ENCODE data around the gene ARMC8. TPM values are rescaled to one million over a fixed set of nuclear protein-coding genes. Genes with fewer than 3 reads are reported as not detected.
"Not testable (repeated sequence)": the region's sequence is repeated elsewhere in the genome, so short reads cannot be mapped to it uniquely, and the experiment has no call there.

Gene ARMC8, protein sequence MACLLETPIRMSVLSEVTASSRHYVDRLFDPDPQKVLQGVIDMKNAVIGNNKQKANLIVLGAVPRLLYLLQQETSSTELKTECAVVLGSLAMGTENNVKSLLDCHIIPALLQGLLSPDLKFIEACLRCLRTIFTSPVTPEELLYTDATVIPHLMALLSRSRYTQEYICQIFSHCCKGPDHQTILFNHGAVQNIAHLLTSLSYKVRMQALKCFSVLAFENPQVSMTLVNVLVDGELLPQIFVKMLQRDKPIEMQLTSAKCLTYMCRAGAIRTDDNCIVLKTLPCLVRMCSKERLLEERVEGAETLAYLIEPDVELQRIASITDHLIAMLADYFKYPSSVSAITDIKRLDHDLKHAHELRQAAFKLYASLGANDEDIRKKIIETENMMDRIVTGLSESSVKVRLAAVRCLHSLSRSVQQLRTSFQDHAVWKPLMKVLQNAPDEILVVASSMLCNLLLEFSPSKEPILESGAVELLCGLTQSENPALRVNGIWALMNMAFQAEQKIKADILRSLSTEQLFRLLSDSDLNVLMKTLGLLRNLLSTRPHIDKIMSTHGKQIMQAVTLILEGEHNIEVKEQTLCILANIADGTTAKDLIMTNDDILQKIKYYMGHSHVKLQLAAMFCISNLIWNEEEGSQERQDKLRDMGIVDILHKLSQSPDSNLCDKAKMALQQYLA
- total RNA-seq, result 10 to 100 TPM; 15.4 to 21.1 (median 18.6) TPM
- polyA plus RNA-seq, result 10 to 100 TPM in 1 of 2 donors, 1 to 10 TPM in 1; 7.6 to 14.4 TPM

DNA sequence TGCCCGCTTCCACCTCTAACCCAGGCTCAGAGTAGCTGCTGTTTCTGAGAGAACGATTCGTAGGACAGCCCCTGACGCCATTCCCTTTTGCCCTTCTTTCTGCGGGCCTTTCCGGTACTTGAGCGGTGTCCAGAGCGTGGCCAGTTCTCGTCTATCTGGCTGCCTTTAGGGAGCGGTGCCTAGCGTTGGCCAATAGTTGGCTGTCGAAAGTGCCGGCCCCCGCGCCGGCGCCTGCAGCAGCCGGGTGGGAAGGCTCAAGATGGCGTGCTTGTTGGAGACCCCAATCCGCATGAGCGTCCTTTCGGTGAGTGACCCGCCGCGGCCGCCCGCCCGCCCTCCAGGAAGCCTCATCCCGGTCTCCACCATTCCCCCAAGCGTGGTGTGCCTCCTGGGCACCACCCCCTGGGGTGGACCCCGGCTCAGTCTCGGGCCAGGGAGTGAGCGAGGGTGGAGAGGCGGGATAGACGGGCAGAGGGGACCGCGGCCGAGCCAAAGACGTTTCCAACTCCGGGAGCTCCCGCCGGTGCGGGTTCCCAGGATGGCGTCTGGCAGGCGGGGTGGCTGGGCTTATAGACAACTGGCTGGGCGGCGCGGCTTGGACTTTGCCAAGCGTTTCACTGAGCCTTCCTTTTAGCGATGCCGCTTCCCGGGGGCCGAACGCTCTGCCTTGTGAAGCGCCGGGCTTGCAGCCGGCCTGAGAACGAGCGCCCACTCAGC is at the start of gene ARMC8:
Gene ARMC8 (plus strand): TSS at position 6 of the 717 bp plus-strand sequence. CDS start 254 bp downstream, at position 260.
- intact Hi-C loops (cut with DNase I), result no loop called here
- Histone ChIP-seq H3K36me3 (no peaks in the 10 kb centered on the region), H3K9me3 (no peaks in the 10 kb centered on the region), H3K27ac (peak within 1 kb of the TSS; percentile 87 to 96 (median 90)), H3K4me3 (peak within 1 kb of the TSS; percentile 76 to 90 (median 84)), H3K27me3 (no peaks in the 10 kb centered on the region), H3K4me1 (peaks cover 0 to 20% (median 11%) of the 10 kb centered on the region in 3 donors)
- TF ChIP-seq, protein P1, sequence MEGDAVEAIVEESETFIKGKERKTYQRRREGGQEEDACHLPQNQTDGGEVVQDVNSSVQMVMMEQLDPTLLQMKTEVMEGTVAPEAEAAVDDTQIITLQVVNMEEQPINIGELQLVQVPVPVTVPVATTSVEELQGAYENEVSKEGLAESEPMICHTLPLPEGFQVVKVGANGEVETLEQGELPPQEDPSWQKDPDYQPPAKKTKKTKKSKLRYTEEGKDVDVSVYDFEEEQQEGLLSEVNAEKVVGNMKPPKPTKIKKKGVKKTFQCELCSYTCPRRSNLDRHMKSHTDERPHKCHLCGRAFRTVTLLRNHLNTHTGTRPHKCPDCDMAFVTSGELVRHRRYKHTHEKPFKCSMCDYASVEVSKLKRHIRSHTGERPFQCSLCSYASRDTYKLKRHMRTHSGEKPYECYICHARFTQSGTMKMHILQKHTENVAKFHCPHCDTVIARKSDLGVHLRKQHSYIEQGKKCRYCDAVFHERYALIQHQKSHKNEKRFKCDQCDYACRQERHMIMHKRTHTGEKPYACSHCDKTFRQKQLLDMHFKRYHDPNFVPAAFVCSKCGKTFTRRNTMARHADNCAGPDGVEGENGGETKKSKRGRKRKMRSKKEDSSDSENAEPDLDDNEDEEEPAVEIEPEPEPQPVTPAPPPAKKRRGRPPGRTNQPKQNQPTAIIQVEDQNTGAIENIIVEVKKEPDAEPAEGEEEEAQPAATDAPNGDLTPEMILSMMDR (IDR thresholded peaks at IDR 0.05), result no peak
- 0% methylated on average over 54 to 59 of the region's 59 CpGs for WGBS, 2 donors
- ATAC-seq, result peak; percentile 70 to 81 (median 74)
- FAIRE-seq, result no peak
- DNase-seq, result peak; percentile 55 to 89 (median 71)

DNA sequence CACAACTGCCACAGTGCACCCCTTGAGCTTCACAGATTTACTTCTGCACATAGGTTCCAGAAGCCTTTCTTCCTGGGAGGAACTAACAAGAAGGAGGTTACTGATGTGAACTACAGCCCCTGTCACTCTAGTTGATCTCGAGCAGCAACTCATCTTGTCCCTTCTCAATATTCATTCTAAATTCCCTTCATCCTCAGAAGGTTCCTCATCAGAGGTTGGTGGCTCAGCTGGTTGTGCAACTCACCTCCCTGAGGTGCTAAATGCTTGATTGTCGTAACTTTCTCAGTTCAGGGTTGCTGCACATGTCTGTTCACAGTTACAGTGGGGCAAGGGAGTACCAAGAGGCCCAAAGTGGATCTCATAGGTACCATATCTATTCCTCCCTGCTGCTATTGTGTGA is 49.2 kb upstream of the ARMC8 start:
- Histone ChIP-seq H3K36me3 (no peaks in the 10 kb centered on the region), H3K27me3 (no peaks in the 10 kb centered on the region), H3K27ac (no peak overlapping the region), H3K9me3 (no peaks in the 10 kb centered on the region), H3K4me1 (peaks cover 5 to 15% (median 15%) of the 10 kb centered on the region in 3 donors), H3K4me3 (no peak overlapping the region)
- TF ChIP-seq, protein P1 (IDR thresholded peaks at IDR 0.05), result no peak
- WGBS, 2 donors, result 72 to 73% methylated on average over 2 of the region's 2 CpGs
- intact Hi-C loops (cut with DNase I), result no loop called here
- FAIRE-seq, result no peak
- no peak for DNase-seq
- no peak for ATAC-seq

DNA sequence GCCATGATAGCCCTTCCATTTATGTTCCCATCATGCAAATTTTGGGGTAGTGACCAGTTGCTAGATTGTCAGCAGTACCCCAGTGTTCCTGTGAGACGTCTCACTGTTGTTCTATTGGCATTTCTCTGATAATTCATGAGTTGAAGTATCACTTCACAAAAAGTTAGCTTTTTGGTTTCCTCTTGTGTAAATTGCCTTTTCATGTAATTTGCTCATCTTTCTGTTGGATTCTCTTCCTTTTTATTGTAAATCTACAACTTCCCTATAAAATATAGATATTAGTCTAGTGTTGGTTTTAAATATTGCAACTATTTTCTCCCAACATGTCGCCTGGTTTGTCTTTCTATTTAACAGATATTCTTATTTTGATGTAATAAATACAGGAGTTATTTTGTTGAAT is 47.4 kb upstream of the ARMC8 start:
- Histone ChIP-seq H3K27me3 (no peaks in the 10 kb centered on the region), H3K4me1 (peaks cover 1 to 15% (median 11%) of the 10 kb centered on the region in 3 donors), H3K36me3 (no peaks in the 10 kb centered on the region), H3K27ac (no peak overlapping the region), H3K9me3 (no peaks in the 10 kb centered on the region), H3K4me3 (no peak overlapping the region)
- DNase-seq (no peak), FAIRE-seq (no peak), ATAC-seq (no peak)
- 44% methylated on average over 2 of the region's 2 CpGs for WGBS, 2 donors
- intact Hi-C loops (cut with DNase I), result no loop called here
- TF ChIP-seq, protein P1 (IDR thresholded peaks at IDR 0.05), result no peak

DNA sequence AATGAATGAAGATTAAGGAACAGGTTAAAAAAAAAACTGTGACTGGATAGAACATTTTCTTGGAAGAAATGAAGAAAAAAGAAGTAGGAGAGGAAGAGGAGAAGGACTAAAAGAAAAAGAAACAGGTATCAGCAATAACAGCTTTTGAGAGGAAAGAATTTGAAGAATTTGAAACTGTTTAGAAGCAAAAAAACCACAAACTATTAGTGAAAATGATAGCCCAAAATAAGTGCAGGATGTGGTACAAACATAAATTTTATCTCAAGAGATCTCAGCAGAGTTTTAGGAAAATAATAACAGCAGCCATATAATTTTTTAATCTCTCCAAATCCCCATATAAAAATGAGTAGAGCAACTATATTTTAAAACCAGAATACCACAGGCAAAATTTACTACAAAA is 46.2 kb upstream of the ARMC8 start:
- TF ChIP-seq, protein P1 (IDR thresholded peaks at IDR 0.05), result no peak
- no peak for ATAC-seq
- Histone ChIP-seq H3K4me3 (no peak overlapping the region), H3K9me3 (no peaks in the 10 kb centered on the region), H3K4me1 (peaks cover 0 to 7% (median 4%) of the 10 kb centered on the region in 3 donors), H3K27me3 (no peaks in the 10 kb centered on the region), H3K27ac (no peak overlapping the region), H3K36me3 (no peaks in the 10 kb centered on the region)
- intact Hi-C loops (cut with DNase I), result no loop called here
- FAIRE-seq, result no peak
- DNase-seq, result no peak

DNA sequence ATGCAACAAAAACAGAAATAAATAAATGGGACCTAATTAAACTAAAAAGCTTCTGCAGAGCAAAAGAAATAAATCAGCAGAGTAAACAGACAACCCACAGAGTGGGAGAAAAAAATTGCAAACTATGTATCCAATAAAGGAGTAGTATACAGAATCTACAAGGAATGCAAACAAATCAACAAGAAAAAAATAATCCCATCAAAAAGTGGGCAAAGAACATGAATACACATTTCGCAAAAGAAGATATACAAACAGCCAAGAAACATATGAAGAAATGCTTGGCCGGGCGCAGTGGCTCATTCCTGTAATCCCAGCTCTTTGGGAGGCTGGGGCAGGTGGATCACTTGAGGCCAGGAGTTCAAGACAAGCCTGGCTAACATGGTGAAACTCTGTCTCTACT is 44.9 kb upstream of the ARMC8 start:
- intact Hi-C loops (cut with DNase I); H3K27ac ChIP-seq; H3K9me3 ChIP-seq; DNase-seq; FAIRE-seq; H3K4me3 ChIP-seq; ATAC-seq; H3K36me3 ChIP-seq; H3K27me3 ChIP-seq; H3K4me1 ChIP-seq: not testable (repeated sequence)
- 94 to 95% methylated on average over 3 of the region's 3 CpGs for WGBS, 2 donors
